HG03280 (cell line): ENCODE measurements around the gene FARSA.
"Not testable (repeated sequence)": the region's sequence is repeated elsewhere in the genome, so short reads cannot be mapped to it uniquely, and the experiment has no call there.

Experiments used
- ATAC-seq: cut with Tn5 transposase; IDR thresholded peaks from one replicate; pipeline ENCODE4 v1.9.1; 2021; ENCODE audit warnings: mild to moderate bottlenecking, moderate library complexity; ENCODE audit not compliant: unreplicated experiment

The FARSA gene

DNA sequence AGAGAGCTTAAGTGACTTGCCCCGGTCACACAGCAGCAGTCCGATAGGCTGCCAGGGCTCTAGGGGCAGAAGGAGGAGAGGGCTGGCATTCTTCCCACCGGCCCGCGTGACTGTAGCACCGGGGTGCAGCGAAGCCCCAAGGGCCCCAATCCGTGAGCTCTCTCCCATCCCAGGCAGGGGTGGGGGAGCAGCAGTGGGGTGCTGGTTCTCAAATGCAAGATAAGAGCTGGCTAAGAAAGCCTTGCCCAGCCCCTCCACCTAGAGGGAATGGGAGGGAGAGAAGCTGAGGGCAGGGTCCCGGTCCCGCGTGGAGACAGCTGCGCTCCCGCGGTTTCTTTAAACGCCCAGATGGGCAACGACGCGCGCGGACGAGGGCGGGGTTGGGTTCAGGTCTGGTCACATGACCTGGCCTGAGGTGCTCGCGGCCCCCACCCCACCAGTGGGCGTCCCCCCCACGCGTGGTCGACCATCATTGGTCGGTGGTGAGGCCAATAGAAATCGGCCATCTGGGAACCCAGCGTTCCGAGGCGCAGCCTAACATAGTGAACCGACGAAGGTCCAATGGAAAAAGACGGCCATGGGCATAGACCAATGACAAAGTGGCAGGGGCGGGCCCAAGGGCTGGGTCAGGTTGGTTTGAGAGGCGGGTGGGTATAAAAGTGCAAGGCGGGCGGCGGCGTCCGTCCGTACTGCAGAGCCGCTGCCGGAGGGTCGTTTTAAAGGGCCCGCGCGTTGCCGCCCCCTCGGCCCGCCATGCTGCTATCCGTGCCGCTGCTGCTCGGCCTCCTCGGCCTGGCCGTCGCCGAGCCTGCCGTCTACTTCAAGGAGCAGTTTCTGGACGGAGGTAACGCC, 4.6 kb upstream of the FARSA start, which contains the start of gene CALR:
TSS of gene CALR (plus strand) at position 683 of the 852 bp plus-strand sequence. CDS start at position 754, 71 bp downstream.
- peak; percentile 88 for ATAC-seq

DNA sequence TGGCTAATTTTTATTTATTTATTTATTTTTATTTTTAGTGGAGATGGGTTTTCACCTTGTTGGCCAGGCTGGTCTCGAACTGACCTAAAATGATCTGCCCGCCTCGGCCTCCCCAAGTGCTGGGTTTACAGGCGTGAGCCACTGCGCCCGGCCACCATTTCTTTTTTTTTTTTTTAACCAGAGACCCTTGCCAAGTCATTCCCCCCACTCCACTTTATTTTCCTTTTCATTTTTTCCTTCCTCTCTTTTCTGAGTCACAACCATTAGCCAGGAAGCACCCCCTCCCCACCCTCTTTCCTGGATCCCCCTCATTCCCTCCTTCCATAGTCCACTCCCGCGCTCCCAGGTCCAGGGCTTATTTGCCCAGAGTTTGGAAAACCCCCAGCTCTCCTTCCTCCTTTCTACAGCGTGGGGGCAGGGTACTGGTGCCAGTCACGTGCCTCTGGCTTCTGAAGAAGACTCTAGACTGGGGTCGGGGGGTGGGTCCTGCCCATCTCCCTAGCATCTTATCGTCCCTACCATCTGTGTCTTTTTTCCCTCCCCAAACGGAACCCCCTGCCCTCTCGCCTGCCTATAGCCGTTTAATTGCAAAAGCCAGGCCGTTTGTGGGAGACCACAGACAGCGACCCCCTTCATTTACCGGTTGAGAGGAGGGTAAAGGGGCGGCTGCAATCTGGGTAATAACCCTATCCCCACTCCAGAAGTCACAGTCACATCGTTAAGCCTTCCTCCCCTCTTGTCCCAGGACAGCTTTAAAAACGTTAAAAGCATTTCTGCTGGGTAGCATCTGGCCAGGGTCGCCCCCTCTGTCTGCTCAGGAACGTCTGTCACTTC, 3.8 kb upstream of the FARSA start:
- ATAC-seq, result no peak

GRCh38 chr19:12936582-12936981, 3.1 kb upstream of the FARSA start:
- ATAC-seq, result no peak

DNA sequence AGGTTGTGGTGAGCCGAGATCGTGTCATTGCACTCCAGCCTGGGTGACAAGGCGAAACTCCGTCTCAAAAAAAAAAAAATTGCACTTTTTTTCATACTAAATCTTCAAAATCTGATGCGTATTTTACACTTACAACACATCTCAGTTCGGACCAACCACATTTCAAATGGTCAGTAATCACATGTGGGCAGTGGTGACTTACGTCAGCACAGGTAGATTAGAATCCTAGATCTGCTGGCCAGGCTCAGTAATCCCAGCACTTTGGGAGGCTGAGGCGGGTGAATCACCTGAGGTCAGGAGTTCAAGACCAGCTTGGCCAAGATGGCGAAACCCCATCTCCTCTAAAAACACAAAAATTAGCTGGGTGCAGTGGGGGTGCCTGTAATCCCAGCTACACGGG, 1.6 kb upstream of the FARSA start:
- no peak for ATAC-seq

- no peak for ATAC-seq
Measured at GRCh38 chr19:12932392-12933286, 872 bp downstream of the FARSA start.

DNA sequence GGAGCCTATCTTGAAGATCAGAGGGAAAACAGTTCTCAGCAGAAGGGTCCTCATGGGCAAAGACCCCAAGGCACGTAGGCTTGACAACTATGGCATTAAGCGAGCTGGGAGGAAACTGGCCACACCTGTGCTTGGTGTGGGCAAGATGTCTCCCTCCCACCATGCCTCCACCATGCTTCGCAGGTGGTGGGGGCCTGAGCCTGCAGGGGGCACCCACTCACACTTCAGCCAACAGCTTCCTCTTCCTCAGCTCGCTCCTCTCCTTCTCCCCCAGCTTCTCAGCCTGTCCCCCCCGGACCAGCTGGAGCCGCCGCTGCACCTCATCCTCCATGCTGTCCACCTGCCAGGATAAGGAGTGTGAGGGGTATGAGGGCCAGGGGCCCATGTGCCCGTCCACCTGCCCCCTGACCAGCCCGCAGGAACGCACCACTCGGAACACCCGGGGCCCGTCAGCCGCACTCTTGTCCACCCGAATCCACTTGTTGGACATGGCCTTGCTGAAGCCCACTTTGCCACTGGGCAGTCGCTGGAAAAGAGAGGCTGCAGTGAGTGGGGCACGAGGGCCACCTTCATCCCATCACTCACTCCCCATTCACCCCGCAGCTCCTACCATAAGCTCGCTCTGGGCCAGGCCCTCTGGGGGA, 3.4 kb downstream of the FARSA start:
- no peak for ATAC-seq

GRCh38 chr19:12924621-12925310, 8.7 kb downstream of the FARSA start:
- ATAC-seq, result no peak

DNA sequence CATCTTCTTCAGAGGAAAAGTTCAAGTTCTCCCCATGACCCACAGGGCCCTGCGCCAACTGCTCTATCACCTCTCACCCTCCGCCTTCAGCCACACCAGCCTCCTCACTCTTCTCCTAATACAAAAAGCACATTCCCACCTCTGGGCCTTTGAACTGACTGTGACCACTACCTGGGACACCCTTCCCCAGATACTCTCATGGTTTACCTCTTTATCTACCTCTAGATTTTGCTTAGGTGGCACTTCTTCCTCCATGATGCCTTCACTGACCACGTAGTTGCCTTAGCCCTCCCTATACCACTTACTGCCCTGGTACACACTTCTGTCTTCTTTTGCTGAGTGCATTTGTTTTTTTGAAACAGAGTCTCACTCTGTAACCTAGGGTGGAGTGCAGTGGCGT, 10.6 kb downstream of the FARSA start:
- ATAC-seq, result no peak

- no peak for ATAC-seq
Measured at GRCh38 chr19:12921047-12921446, 12.5 kb downstream of the FARSA start.

GRCh38 chr19:12918253-12918652, 15.3 kb downstream of the FARSA start:
- no peak for ATAC-seq

GRCh38 chr19:12915860-12916259, 17.7 kb downstream of the FARSA start:
- ATAC-seq, result not testable (repeated sequence)

DNA sequence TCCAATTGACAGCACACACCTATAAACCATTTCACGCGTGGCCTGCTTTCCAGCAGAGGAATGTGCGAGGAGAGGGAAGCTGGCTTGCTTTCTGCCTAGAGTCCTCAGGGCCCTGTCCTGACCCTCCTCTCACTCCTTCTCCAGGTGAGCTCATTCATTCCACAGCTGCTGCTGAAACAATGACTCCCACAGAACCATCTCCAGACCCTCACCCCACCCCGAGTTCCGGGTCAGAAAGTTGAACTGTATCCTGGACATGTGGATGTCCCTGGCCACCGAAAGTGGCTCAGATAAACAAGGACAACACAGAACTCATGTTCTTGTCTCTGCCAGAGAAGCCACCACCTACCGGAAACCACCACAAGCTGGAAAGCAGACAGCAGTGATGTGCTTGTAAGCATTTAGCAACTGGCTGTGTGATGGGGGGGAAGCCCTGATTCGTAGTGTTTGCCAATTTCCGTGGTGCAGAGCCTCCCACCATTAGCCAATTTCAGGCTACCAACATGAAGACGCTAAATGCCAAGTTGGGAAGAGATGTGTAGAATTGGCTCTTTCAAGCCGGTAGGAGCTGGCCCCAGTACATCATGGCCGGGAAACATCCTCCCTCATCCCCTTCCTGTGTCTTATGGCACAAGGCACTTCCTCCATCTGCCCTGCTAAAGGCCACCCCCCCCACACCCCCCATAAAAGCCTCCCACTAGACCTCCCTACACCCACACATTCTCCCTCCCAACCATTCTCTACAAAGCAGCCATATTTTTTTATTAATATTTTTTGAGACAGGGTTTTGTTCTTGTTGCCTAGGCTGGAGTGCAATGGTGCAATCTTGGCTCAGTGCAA, 19.4 kb downstream of the FARSA start:
- ATAC-seq, result no peak

DNA sequence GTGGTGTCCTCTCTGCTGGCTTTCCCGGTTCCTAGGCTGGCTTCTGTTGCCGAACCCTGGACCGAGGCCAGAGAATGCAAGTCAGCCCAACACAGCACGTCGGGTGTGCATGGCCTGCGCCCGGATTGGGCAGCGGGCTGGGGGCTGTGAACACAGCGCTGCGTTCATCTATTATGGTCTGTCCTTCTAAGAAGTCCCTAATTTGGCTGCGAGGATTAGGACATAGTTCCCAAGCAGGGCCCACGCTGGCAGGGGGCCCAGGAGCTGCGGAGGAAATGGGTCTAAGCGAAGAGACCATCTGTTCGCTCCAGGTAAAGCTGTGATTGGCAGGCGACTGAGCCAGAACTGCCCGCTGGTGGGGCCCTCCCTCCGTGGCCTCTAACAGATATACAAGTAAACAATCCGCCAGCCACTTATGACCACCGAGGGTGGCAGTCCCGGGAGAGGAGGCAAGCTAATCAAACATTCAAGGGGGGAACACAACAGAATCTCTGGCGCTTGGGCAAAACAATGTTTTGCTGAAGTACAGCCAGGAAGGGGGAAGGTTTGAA, 20.4 kb downstream of the FARSA start:
- no peak for ATAC-seq

GRCh38 chr19:12912571-12912970, 20.9 kb downstream of the FARSA start:
- no peak for ATAC-seq

DNA sequence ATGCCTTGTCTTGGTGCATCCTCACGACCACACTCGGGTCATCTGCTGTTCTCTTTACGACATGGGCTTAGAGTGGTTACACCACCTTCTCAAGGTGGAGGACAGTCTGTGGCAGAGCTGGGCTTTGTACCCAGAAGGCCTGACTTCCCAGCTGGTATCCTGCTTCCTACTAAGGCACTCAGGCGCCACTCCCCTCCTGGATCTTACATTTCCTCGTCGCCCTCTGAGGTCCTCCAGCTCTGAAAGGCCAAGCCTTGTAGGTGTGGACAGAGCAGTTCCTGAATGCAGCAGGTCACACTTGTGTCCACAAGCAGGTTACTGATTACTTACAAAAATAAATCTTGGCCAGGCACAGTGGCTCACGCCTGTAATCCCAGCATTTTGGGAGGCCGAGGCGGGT, 26.3 kb downstream of the FARSA start:
- no peak for ATAC-seq

DNA sequence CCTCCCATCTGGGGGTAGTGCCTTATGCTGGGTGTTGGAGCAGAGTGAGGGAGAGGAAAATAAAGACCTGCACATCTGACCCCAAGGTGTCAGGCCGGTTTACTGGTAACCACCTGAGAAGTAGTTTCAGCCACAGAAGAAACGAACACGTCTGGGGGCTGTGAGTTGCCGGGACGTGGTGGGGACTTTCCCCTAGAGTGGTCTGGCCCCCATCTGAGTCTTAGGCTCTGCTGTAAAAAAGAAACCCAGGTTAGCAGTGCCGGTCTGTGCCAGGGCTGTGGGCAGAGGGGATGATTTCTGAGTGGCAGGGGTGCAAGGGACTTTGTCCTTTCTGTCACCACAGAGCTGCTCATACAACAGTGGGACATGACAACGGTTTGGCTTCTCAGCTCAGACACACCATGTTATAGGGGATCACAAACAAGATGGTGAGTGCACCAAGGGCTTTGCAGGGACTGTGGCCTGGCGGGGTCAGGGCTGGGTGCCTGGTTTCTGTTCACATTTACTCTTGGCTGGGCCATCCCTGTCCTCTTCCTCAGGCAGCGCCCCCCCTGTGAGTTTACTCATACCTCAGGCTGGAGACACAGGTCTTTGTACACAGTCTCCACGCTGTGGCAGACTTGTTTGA, 33.5 kb downstream of the FARSA start:
- peak; percentile 82 for ATAC-seq

- no peak for ATAC-seq
Measured at GRCh38 chr19:12896460-12896859, 37.1 kb downstream of the FARSA start.

GRCh38 chr19:12893582-12893981, 39.9 kb downstream of the FARSA start:
- ATAC-seq, result no peak
